NCI-H2107 treated with DMSO at 0.1 percent for 48 hours (cell line): ENCODE measurements around the gene FOXO3.

ENCODE experiments used
- DNase-seq: peaks from one replicate; lab custom pipeline; 2025; ENCODE audit not compliant: unreplicated experiment; lab: John Stamatoyannopoulos, UW

Gene FOXO3

GRCh38 chr6:108732091-108732870 is 171.6 kb downstream of the FOXO3 start:
- no peak for DNase-seq

- DNase-seq: no peak
These were observed 172.3 kb downstream of the FOXO3 start for GRCh38 chr6:108733051-108733450.

- DNase-seq: no peak
These were observed 173.1 kb downstream of the FOXO3 start for GRCh38 chr6:108733706-108734265.
